H1 (cell line): ENCODE measurements around the gene PTPRF. TPM values are rescaled to one million over a fixed set of nuclear protein-coding genes. Genes with fewer than 3 reads are reported as not detected.

ENCODE experiments used
- CTCF ChIA-PET: fragments of 300-600 bp; sonication (Branson Sonifier 250); formaldehyde crosslinking; loops from one replicate; lab custom pipeline; 2021; ENCODE audit not compliant: partially characterized antibody; lab: Charles Lee
- POLR2A ChIA-PET: fragments of 300-600 bp; sonication (Branson Sonifier 250); formaldehyde crosslinking; loops from one replicate; lab custom pipeline; 2021; ENCODE audit warnings: inconsistent platforms; ENCODE audit not compliant: partially characterized antibody; lab: Charles Lee
- DNase-seq, 2 experiments: peaks; one replicate each; pipeline versions ENCODE4 v3.0.0 to v3.0.0-alpha.2; 2010 to 2022; ENCODE audit warnings: low spot score in 2 of 2, low read depth in 1 of 2, mixed read lengths in 1 of 2
- FAIRE-seq: peaks from 2 replicates; lab custom pipeline; 2011; peaks lifted over from hg19 to GRCh38; lab: Jason Lieb, UNC
- H2AFZ ChIP-seq: 2 replicates; pipeline ENCODE4 v1.8.1; 2012; ENCODE audit warnings: low read length, inconsistent platforms
- H2AK5ac ChIP-seq: 2 replicates; pipeline ENCODE4 v1.6.1; 2013; ENCODE audit warnings: low read depth, low read length
- H2BK120ac ChIP-seq: replicated peaks from 2 replicates; pipeline ENCODE3; 2013; ENCODE audit warnings: low read depth, low read length, inconsistent platforms
- H2BK12ac ChIP-seq: 2 replicates; pipeline ENCODE4 v1.6.1; 2013; ENCODE audit warnings: low read depth, low read length
- H2BK15ac ChIP-seq: 2 replicates; pipeline ENCODE4 v1.6.1; 2013; ENCODE audit warnings: low read length
- H2BK20ac ChIP-seq: 2 replicates; pipeline ENCODE4 v1.6.1; 2013; ENCODE audit warnings: low read length
- H2BK5ac ChIP-seq: 2 replicates; pipeline ENCODE4 v1.6.1; 2013; ENCODE audit warnings: low read depth, low read length
- H3K14ac ChIP-seq: 2 replicates; pipeline ENCODE4 v1.6.1; 2013; ENCODE audit warnings: inconsistent platforms; ENCODE audit not compliant: insufficient read length
- H3K18ac ChIP-seq: 2 replicates; pipeline ENCODE4 v1.6.1; 2013; ENCODE audit warnings: low read length; ENCODE audit errors: extremely low read depth
- H3K23ac ChIP-seq: 2 replicates; pipeline ENCODE4 v1.6.1; 2013; ENCODE audit warnings: inconsistent platforms; ENCODE audit not compliant: insufficient read length
- H3K23me2 ChIP-seq: 2 replicates; pipeline ENCODE4 v1.6.1; 2013; ENCODE audit warnings: low read depth, low read length
- H3K27ac ChIP-seq: 2 replicates; pipeline ENCODE4 v1.6.1; 2011; ENCODE audit warnings: low read depth, low read length, inconsistent platforms
- H3K27me3 ChIP-seq, 4 experiments: replicated peaks in 1 of 4; 1 replicate in 1 of 4; 2 replicates in 3 of 4; pipeline versions ENCODE4 v1.6.1 to v1.8.1; 2011 to 2013; ENCODE audit warnings: low read length in 3 of 4, mild to moderate bottlenecking in 3 of 4, inconsistent platforms in 2 of 4, mixed read lengths in 2 of 4, moderate library complexity in 1 of 4; ENCODE audit not compliant: control insufficient read depth in 3 of 4, insufficient read depth in 3 of 4; ENCODE audit errors: extremely low read depth in 1 of 4
- H3K36me3 ChIP-seq, 4 experiments: 2 replicates each; pipeline versions ENCODE4 v1.6.1 to v1.8.1; 2011 to 2013; ENCODE audit warnings: mild to moderate bottlenecking in 4 of 4, low read length in 3 of 4, moderate library complexity in 2 of 4, control low read depth in 1 of 4, inconsistent platforms in 1 of 4; ENCODE audit not compliant: insufficient read depth in 4 of 4, control insufficient read depth in 2 of 4
- H3K4ac ChIP-seq: replicated peaks from 2 replicates; pipeline ENCODE3; 2013; ENCODE audit warnings: low read length, low read depth, mixed read lengths, inconsistent platforms; ENCODE audit not compliant: insufficient read length
- H3K4me1 ChIP-seq, 4 experiments: replicated peaks in 1 of 4; 1 replicate in 1 of 4; 2 replicates in 3 of 4; pipeline versions ENCODE4 v1.6.1 to v1.8.1; 2011 to 2013; ENCODE audit warnings: low read length in 3 of 4, inconsistent platforms in 2 of 4, mixed read lengths in 1 of 4; ENCODE audit not compliant: insufficient read depth in 4 of 4, control insufficient read depth in 3 of 4
- H3K4me2 ChIP-seq, 2 experiments: 2 replicates each; pipeline versions ENCODE4 v1.6.1 to v1.8.1; 2011 to 2013; ENCODE audit warnings: low read depth in 2 of 2, low read length in 2 of 2, control low read depth in 1 of 2, inconsistent platforms in 1 of 2, mild to moderate bottlenecking in 1 of 2; ENCODE audit not compliant: insufficient read depth in 1 of 2
- H3K4me3 ChIP-seq, 4 experiments: fragments of 200-600, 300-600 bp in 1 of 4; sonication (generic), shearing (Covaris generic), sonication (Bioruptor Twin) in 1 of 4; 2 replicates each; pipeline versions ENCODE4 v1.5.1 to v1.8.1; 2011 to 2016; ENCODE audit warnings: low read length in 4 of 4, low read depth in 3 of 4, control low read depth in 2 of 4, inconsistent platforms in 2 of 4, mild to moderate bottlenecking in 2 of 4, mixed read lengths in 1 of 4, moderate library complexity in 1 of 4; ENCODE audit not compliant: insufficient read depth in 2 of 4; ENCODE audit errors: extremely low read depth in 1 of 4
- H3K56ac ChIP-seq: replicated peaks from 2 replicates; pipeline ENCODE3; 2013; ENCODE audit warnings: low read depth, mild to moderate bottlenecking, mixed read lengths, low read length, inconsistent platforms; ENCODE audit not compliant: insufficient read length
- H3K79me1 ChIP-seq: 2 replicates; pipeline ENCODE4 v1.6.1; 2013; ENCODE audit warnings: low read depth, low read length, control low read depth
- H3K79me2 ChIP-seq, 2 experiments: 2 replicates each; pipeline versions ENCODE4 v1.6.1 to v1.8.1; 2012 to 2013; ENCODE audit warnings: low read length in 2 of 2, mild to moderate bottlenecking in 2 of 2, inconsistent platforms in 1 of 2; ENCODE audit not compliant: insufficient read depth in 2 of 2, control insufficient read depth in 1 of 2
- H3K9ac ChIP-seq, 4 experiments: replicated peaks in 1 of 4; 1 replicate in 1 of 4; 2 replicates in 3 of 4; pipeline versions ENCODE4 v1.6.1 to v1.8.1; 2011 to 2013; ENCODE audit warnings: low read depth in 3 of 4, low read length in 3 of 4, control low read depth in 2 of 4, mild to moderate bottlenecking in 2 of 4, moderate library complexity in 2 of 4, inconsistent platforms in 1 of 4; ENCODE audit errors: extremely low read depth in 1 of 4
- H3K9me3 ChIP-seq, 2 experiments: 2 replicates each; pipeline versions ENCODE4 v1.6.1 to v1.8.1; 2012 to 2013; ENCODE audit warnings: mild to moderate bottlenecking in 2 of 2, moderate library complexity in 2 of 2, control low read depth in 1 of 2, inconsistent platforms in 1 of 2, low read depth in 1 of 2, low read length in 1 of 2, mixed read lengths in 1 of 2; ENCODE audit not compliant: insufficient read depth in 2 of 2
- H4K20me1 ChIP-seq, 2 experiments: replicated peaks in 1 of 2; 2 replicates each; pipeline versions ENCODE3 to v1.8.1; 2011 to 2013; ENCODE audit warnings: inconsistent platforms in 2 of 2, low read length in 2 of 2, mild to moderate bottlenecking in 1 of 2; ENCODE audit not compliant: insufficient read depth in 2 of 2, control insufficient read depth in 1 of 2
- H4K5ac ChIP-seq: 2 replicates; pipeline ENCODE4 v1.6.1; 2013; ENCODE audit warnings: low read length, low read depth, mixed read lengths, inconsistent platforms; ENCODE audit not compliant: insufficient read length
- H4K8ac ChIP-seq: 2 replicates; pipeline ENCODE4 v1.8.0; 2013; ENCODE audit warnings: mild to moderate bottlenecking, moderate library complexity, low read length, inconsistent platforms; ENCODE audit not compliant: insufficient read depth; ENCODE audit errors: extremely low read depth
- H4K91ac ChIP-seq: replicated peaks from 2 replicates; pipeline ENCODE3; 2013; ENCODE audit warnings: low read length, mixed read lengths, inconsistent platforms; ENCODE audit not compliant: insufficient read length
- ATF2 ChIP-seq: IDR thresholded peaks from 2 replicates; pipeline ENCODE4 v1.6.1; 2012; ENCODE audit warnings: low read length, inconsistent platforms
- HDAC6 ChIP-seq: IDR thresholded peaks from one replicate; pipeline ENCODE4 v1.7.1; 2012; ENCODE audit warnings: low read depth, mild to moderate bottlenecking, inconsistent platforms, low read length, moderate library complexity
- KDM4A ChIP-seq: IDR thresholded peaks from one replicate; pipeline ENCODE4 v1.7.1; 2012; ENCODE audit warnings: low read depth, mild to moderate bottlenecking, moderate library complexity, low read length, inconsistent platforms; ENCODE audit not compliant: severe bottlenecking
- RAD21 ChIP-seq, 2 experiments: IDR thresholded peaks in 1 of 2; conservative IDR thresholded peaks in 1 of 2; 2 replicates each; pipeline ENCODE4 v1.6.1; 2011; ENCODE audit warnings: low read depth in 2 of 2, low read length in 2 of 2, improper control_type of control experiment in 1 of 2, inconsistent platforms in 1 of 2, mild to moderate bottlenecking in 1 of 2, moderate library complexity in 1 of 2
- RBBP5 ChIP-seq: IDR thresholded peaks from 2 replicates; pipeline ENCODE4 v1.7.1; 2012; ENCODE audit warnings: low read depth, mild to moderate bottlenecking, inconsistent platforms, low read length, moderate library complexity, borderline replicate concordance
- TAF7 ChIP-seq: optimal IDR thresholded peaks from 2 replicates; pipeline ENCODE3; 2011; ENCODE audit warnings: low read depth, mild to moderate bottlenecking, inconsistent platforms, low read length, moderate library complexity, borderline replicate concordance
- WGBS, 2 experiments: shearing (Covaris generic) in 1 of 2; methylation state at CpG; one replicate each; pipeline versions ENCODE4 v1.1.6 to v1.1.7; 2013 to 2015; ENCODE audit warnings: low lambda C conversion rate in 2 of 2, mixed read lengths in 2 of 2, inconsistent platforms in 1 of 2, low coverage in 1 of 2, missing lambda C conversion rate in 1 of 2; ENCODE audit not compliant: insufficient replicate concordance in 2 of 2, insufficient coverage in 1 of 2, insufficient read length in 1 of 2; ENCODE audit errors: extremely low coverage in 1 of 2, missing lambda C conversion rate in 1 of 2; 5-methylcytosine and 5-hydroxymethylcytosine counted together
- polyA plus RNA-seq, 7 experiments: library from polyadenylated mRNA; depleted of rRNA in 3 of 7; stranded (reverse) in 5 of 7; unstranded in 2 of 7; fragments of >200 nt in 5 of 7; fragments of 200-250 nt in 2 of 7; gene quantifications; 1 replicate in 5 of 7; 2 replicates in 1 of 7; 4 replicates in 1 of 7; pipeline versions ENCODE4 v1.2.1 to v1.2.3, GENCODE V29; 2011 to 2013; ENCODE audit warnings: missing spikeins in 2 of 7, mixed read lengths in 2 of 7
- total RNA-seq: library from RNA; stranded (reverse); fragmentation: NEBNext Ultra II Directional; extraction: Animal tissue kit (Norgen Biotek cat#: 25700); gene quantifications from 2 replicates; pipeline ENCODE4 v1.2.1, GENCODE V29; 2021

The PTPRF gene
- total and polyA plus RNA-seq, 2 of the 8 experiments (the other 6 are each of a cell fraction or from before 2014, with no cell fraction given): 136 to 231 TPM

- no peak overlapping the region for H2BK15ac ChIP-seq
- no peak overlapping the region for H2AK5ac ChIP-seq
- no peak overlapping the region for H3K9ac ChIP-seq
- H3K4ac ChIP-seq: no peak overlapping the region
- H3K27me3 ChIP-seq: no peaks in the 10 kb centered on the region; a peak in 1 of 7 replicates
- FAIRE-seq: no peak
- no peak overlapping the region for H3K14ac ChIP-seq
- ChIA-PET POLR2A (interaction anchor here (0.9 to 33.2 kb wide), 4 partner anchors 9 to 30 kb away, joined by 3 to 651 read pairs (median 12); no protein-coding TSS in a partner anchor), CTCF (interaction anchor here (0.8 to 2.6 kb wide), 8 partner anchors 8 to 290 kb away, joined by 3 to 14 read pairs (median 4); no protein-coding TSS in a partner anchor)
- no peaks in the 10 kb centered on the region for H3K79me2 ChIP-seq
- no peaks in the 10 kb centered on the region for H3K4me1 ChIP-seq
- no peak overlapping the region for H4K8ac ChIP-seq
- no peak overlapping the region for H3K23ac ChIP-seq
- WGBS, 2 experiments: 86% methylated on average over 1 of the region's 1 CpG; no CpG with 5 or more reads in 1 of the 2 experiments
- H3K4me2 ChIP-seq: no peak overlapping the region
- H2BK12ac ChIP-seq: peak overlapping the region; percentile 68; the same call in 1 of the 2 replicates
- DNase-seq: no peak
- no peak for TF ChIP-seq HDAC6
- TF ChIP-seq RBBP5: no peak
- TF ChIP-seq KDM4A: no peak
- TF ChIP-seq ATF2: no peak
- TF ChIP-seq TAF7: no peak
- TF ChIP-seq RAD21 (IDR thresholded peaks at IDR 0.05 in 1 of 2, conservative IDR thresholded peaks at IDR 0.05 in 1 of 2; ENCODE audit: low read depth in 2 of 2, low read length in 2 of 2): no peak
- no peak overlapping the region for H3K4me3 ChIP-seq
- H3K18ac ChIP-seq: no peak overlapping the region
- H2BK20ac ChIP-seq: peak overlapping the region; percentile 25; the same call in 1 of the 2 replicates
- H3K9me3 ChIP-seq: no peaks in the 10 kb centered on the region
- H4K91ac ChIP-seq: no peak overlapping the region
- H4K20me1 ChIP-seq: no peaks in the 10 kb centered on the region
- H4K5ac ChIP-seq: no peak overlapping the region
- H3K56ac ChIP-seq: no peak overlapping the region
- no peaks in the 10 kb centered on the region for H3K36me3 ChIP-seq
- no peak overlapping the region for H2BK120ac ChIP-seq
- peaks cover 2% of the 10 kb centered on the region; the same call in 1 of the 2 replicates for H3K23me2 ChIP-seq
- H2AFZ ChIP-seq: no peak overlapping the region
- no peaks in the 10 kb centered on the region for H3K79me1 ChIP-seq
- no peak overlapping the region; the same call in 1 of the 2 replicates for H2BK5ac ChIP-seq
- H3K27ac ChIP-seq: no peak overlapping the region
Observed at GRCh38 chr1:43644558-43644957, 113.9 kb downstream of the PTPRF start.
